Calu3 (cell line): ENCODE results near the gene NRP2. TPM values are rescaled to one million over a fixed set of nuclear protein-coding genes. Genes with fewer than 3 reads are reported as not detected.

Experiments used
- BruUV-seq: library from RNA; stranded (reverse); fragments of 400-500 nt; replicated peaks from 2 replicates; lab custom pipeline; 2021; lab: Mats Ljungman, UMichigan
- CTCF ChIA-PET: fragments of 300-600 bp; sonication (Branson Sonifier 250); formaldehyde crosslinking; loops from one replicate; lab custom pipeline; 2022; ENCODE audit warnings: antibody characterized with exemption; lab: Charles Lee
- DNase-seq: peaks from one replicate; pipeline ENCODE4 v3.0.0; 2022
- H3K27ac Mint-ChIP-seq: one replicate; pipeline ENCODE4 v1.8.0; 2022; ENCODE audit warnings: mixed read lengths; ENCODE audit not compliant: unreplicated experiment
- H3K27me3 Mint-ChIP-seq: one replicate; pipeline ENCODE4 v1.8.0; 2022; ENCODE audit warnings: mixed read lengths; ENCODE audit not compliant: unreplicated experiment
- H3K36me3 Mint-ChIP-seq: one replicate; pipeline ENCODE4 v1.8.0; 2022; ENCODE audit warnings: mild to moderate bottlenecking, moderate library complexity, mixed read lengths; ENCODE audit not compliant: insufficient read depth, unreplicated experiment
- H3K4me1 Mint-ChIP-seq: one replicate; pipeline ENCODE4 v1.8.0; 2022; ENCODE audit warnings: mild to moderate bottlenecking, low read depth, mixed read lengths; ENCODE audit not compliant: unreplicated experiment
- H3K4me3 Mint-ChIP-seq: one replicate; pipeline ENCODE4 v1.8.0; 2022; ENCODE audit warnings: mild to moderate bottlenecking, low read depth, moderate library complexity, mixed read lengths; ENCODE audit not compliant: unreplicated experiment
- H3K9me3 Mint-ChIP-seq: one replicate; pipeline ENCODE4 v1.8.0; 2022; ENCODE audit warnings: low read depth, mixed read lengths; ENCODE audit not compliant: unreplicated experiment
- CTCF ChIP-seq: fragments of 200-600 bp; IDR thresholded peaks from one replicate; pipeline ENCODE4 v1.8.0; 2022; ENCODE audit warnings: antibody characterized with exemption; ENCODE audit not compliant: unreplicated experiment
- intact Hi-C: fragments of 100-400 bp; cut with micrococcal nuclease; formaldehyde crosslinking; loops from one replicate; pipeline ENCODE4 v1.10.0; 2022; ENCODE audit not compliant: unreplicated experiment
- total RNA-seq: library from RNA; stranded (reverse); gene quantifications from 2 replicates; pipeline ENCODE4 v1.2.3, GENCODE V29; 2022

The NRP2 gene
- total RNA-seq, 1 experiment from 2014 or later: 19.9 TPM

- intact Hi-C loops: no loop called here
- H3K27me3 Mint-ChIP-seq: no peaks in the 10 kb centered on the region
- DNase-seq: no peak
- H3K36me3 Mint-ChIP-seq: no peaks in the 10 kb centered on the region
- H3K4me1 Mint-ChIP-seq: no peaks in the 10 kb centered on the region
- no peaks in the 10 kb centered on the region for H3K9me3 Mint-ChIP-seq
- H3K27ac Mint-ChIP-seq: no peak overlapping the region
- H3K4me3 Mint-ChIP-seq: no peak overlapping the region
- CTCF ChIA-PET: no interaction called here
- no peak for TF ChIP-seq CTCF
- BruUV-seq: no TSS peak
These were observed 49.3 kb downstream of the NRP2 start for GRCh38 chr2:205731583-205731981.

- no peaks in the 10 kb centered on the region for H3K36me3 Mint-ChIP-seq
- no TSS peak for BruUV-seq
These were observed 50.0 kb downstream of the NRP2 start for GRCh38 chr2:205732314-205732713.

GRCh38 chr2:205733082-205733481 lies 50.8 kb downstream of the NRP2 start:
- no peak for TF ChIP-seq CTCF
- no TSS peak for BruUV-seq
- Mint-ChIP-seq H3K27ac (no peak overlapping the region), H3K9me3 (no peaks in the 10 kb centered on the region), H3K36me3 (no peaks in the 10 kb centered on the region), H3K4me3 (no peak overlapping the region), H3K27me3 (no peaks in the 10 kb centered on the region), H3K4me1 (no peaks in the 10 kb centered on the region)
- CTCF ChIA-PET: interaction anchor here (1.6 kb wide), 1 partner anchor 9 kb away, joined by 3 read pairs; no protein-coding TSS in a partner anchor
- intact Hi-C loops: no loop called here
- no peak for DNase-seq

More at GRCh38 chr2:205732314-205732713, 50.0 kb downstream of the NRP2 start:
- Mint-ChIP-seq H3K4me1 (no peaks in the 10 kb centered on the region), H3K9me3 (no peaks in the 10 kb centered on the region), H3K4me3 (no peak overlapping the region), H3K27me3 (no peaks in the 10 kb centered on the region), H3K27ac (no peak overlapping the region)
- CTCF ChIA-PET: interaction anchor here (1.6 kb wide), 1 partner anchor 10 kb away, joined by 3 read pairs; no protein-coding TSS in a partner anchor
- intact Hi-C loops: no loop called here
- TF ChIP-seq CTCF: no peak
- no peak for DNase-seq

GRCh38 chr2:205733648-205734047 lies 51.3 kb downstream of the NRP2 start:
- H3K4me3 Mint-ChIP-seq: no peak overlapping the region
- no peak overlapping the region for H3K27ac Mint-ChIP-seq
- no peaks in the 10 kb centered on the region for H3K4me1 Mint-ChIP-seq
- no peak for TF ChIP-seq CTCF
- no TSS peak for BruUV-seq
- no peaks in the 10 kb centered on the region for H3K27me3 Mint-ChIP-seq
- H3K9me3 Mint-ChIP-seq: no peaks in the 10 kb centered on the region
- DNase-seq: no peak
- CTCF ChIA-PET: interaction anchor here (1.6 kb wide), 1 partner anchor 8 kb away, joined by 3 read pairs; no protein-coding TSS in a partner anchor
- intact Hi-C loops: no loop called here
- no peaks in the 10 kb centered on the region for H3K36me3 Mint-ChIP-seq
